ENCODE results near the gene TMEM61. TPM values are rescaled to one million over a fixed set of nuclear protein-coding genes. Genes with fewer than 3 reads are reported as not detected.

TMEM61 gene
- total RNA-seq, 6 experiments from 2014 or later, result 0.20 to 0.31 TPM; not detected in 4

DNA sequence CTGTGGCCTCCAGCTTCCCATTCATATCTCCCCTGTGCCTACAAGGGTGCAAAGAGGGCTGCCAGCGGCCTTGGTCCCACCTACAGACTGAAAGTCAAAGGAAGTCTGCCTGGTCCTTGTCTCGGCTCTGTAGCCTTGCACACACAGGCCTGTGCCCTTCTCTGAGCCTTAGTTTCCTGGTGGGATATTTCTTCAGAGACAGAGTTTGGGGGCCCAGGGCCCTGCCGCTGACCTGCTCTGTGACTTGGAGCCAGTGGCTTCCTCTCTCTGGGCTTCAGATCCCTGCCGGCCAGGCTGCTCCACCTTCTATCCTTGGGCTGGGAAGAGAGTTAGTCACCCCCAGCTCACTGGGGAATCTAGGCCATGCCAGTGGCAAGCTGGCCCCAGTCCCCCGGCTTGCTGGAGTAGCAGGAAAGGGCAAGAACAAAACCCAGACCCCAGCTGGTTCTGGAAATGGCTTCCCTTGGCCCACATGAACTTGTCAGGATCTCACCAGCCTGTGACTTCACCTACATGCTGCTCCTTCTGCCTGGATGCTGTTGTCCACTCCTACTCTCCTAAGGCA lies 1.0 kb upstream of the TMEM61 start:
- no peaks in the 10 kb centered on the region for H3K36me3 ChIP-seq
- 20% methylated on average over 1 of the region's 5 CpGs for WGBS (ENCODE audit: insufficient coverage, low coverage, low lambda C conversion rate, missing lambda C conversion rate)
- TF ChIP-seq POLR2A (IDR thresholded peaks at IDR 0.05) (no peak), CTCF (IDR thresholded peaks at IDR 0.05) (no peak)
- no peak for ATAC-seq
- intact Hi-C loops (cut with DNase I), result no loop called here
- no peak overlapping the region for H3K4me3 ChIP-seq
- H3K4me1 ChIP-seq, result peaks cover 0 to 7% (median 0%) of the 10 kb centered on the region in 4 donors
- no peak overlapping the region for H3K27ac ChIP-seq
- no peaks in the 10 kb centered on the region for H3K27me3 ChIP-seq
- DNase-seq, result peak in 1 of 3 donors; percentile 25
- H3K9me3 ChIP-seq, result no peaks in the 10 kb centered on the region

DNA sequence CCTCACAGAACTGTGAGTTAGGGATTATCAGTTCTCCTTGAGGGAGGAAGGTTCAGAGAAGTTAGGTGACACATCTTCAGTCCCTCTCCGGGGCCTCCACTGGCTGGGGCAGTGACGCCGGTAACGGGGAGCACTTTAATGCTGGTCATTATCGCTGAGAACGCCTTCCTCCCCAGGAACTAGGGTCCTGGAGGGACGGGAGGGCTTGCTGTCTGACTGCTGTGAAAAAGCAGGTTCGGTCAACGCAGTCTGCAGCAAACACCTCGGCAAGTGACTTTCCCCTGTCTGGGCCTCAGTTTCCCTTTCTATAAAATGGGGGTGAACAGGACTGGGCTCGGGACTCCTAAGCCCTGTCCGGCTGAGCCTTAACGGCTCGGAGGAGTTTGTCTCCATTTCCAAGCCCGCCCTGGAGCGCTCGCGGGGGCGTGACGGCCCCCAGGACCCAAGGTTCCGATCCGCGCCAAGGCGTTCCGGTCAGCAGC lies 341 bp upstream of the TMEM61 start:
- intact Hi-C loops (cut with DNase I), result no loop called here
- no peak for ATAC-seq

DNA sequence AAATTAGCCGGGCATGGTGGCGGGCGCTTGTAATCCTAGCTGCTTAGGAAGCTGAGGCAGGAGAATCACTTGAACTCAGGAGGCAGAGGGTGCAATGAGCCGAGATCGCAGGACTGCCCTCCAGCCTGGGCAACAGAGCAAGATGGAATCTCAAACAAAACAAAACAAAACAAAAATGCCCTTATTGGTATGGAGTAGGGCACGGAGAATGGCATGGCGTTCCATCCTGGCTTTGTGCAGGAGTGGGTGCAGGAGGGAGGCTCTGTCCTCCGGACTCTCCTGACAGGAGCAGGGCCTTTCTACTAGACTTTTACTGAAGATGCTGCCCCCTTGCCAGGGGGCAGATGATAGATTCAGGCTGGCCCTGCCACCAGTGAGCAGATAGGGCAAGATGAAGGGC lies 1.0 kb downstream of the TMEM61 start:
- ATAC-seq, result no peak

More for the DNA sequence above, 341 bp upstream of the TMEM61 start:
- Histone ChIP-seq H3K4me1 (peaks cover 0 to 7% (median 0%) of the 10 kb centered on the region in 4 donors), H3K27me3 (no peaks in the 10 kb centered on the region), H3K27ac (no peak overlapping the region), H3K9me3 (no peaks in the 10 kb centered on the region), H3K4me3 (peak overlapping the region; percentile 31 to 46 (median 34)), H3K36me3 (no peaks in the 10 kb centered on the region)
- 42% methylated on average over 6 of the region's 25 CpGs for WGBS (ENCODE audit: insufficient coverage, low coverage, low lambda C conversion rate, missing lambda C conversion rate)
- peak in 1 of 3 donors; percentile 19 for DNase-seq
- TF ChIP-seq CTCF (IDR thresholded peaks at IDR 0.05) (no peak), POLR2A (IDR thresholded peaks at IDR 0.05) (no peak)

DNA sequence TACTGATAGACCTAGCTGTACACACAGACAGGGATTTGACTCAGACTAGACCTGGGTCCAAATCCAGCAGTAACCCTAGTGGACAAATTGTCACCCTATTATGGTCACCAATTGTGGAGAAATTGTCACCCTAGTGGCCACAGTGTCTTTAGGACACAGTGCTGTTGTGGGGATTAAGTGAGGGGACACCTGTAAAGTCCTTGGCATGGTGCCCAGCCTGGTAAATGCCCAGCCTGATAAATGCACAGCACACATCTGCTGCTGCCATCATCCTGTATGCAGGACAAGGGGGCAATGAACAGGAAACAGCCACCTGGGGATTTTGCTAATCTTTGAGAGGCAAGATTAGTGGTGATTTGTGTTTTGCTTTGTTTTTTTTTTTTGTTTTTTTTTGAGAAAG lies 2.3 kb downstream of the TMEM61 start:
- intact Hi-C loops (cut with DNase I), result no loop called here

More for the DNA sequence above, 1.0 kb downstream of the TMEM61 start:
- H3K4me1 ChIP-seq, result peaks cover 0 to 7% (median 0%) of the 10 kb centered on the region in 4 donors
- TF ChIP-seq CTCF (IDR thresholded peaks at IDR 0.05), result no peak
- H3K27me3 ChIP-seq, result no peaks in the 10 kb centered on the region
- intact Hi-C loops (cut with DNase I), result no loop called here
- H3K36me3 ChIP-seq, result no peaks in the 10 kb centered on the region
- no peak overlapping the region for H3K4me3 ChIP-seq
- no CpG with 5 or more reads among the region's 8 CpGs for WGBS (ENCODE audit: insufficient coverage, low coverage, low lambda C conversion rate, missing lambda C conversion rate)
- H3K27ac ChIP-seq, result no peak overlapping the region
- H3K9me3 ChIP-seq, result no peaks in the 10 kb centered on the region
- DNase-seq, result peak in 1 of 3 donors; percentile 12

More for the DNA sequence above, 2.3 kb downstream of the TMEM61 start:
- H3K4me3 ChIP-seq, result no peak overlapping the region
- no peaks in the 10 kb centered on the region for H3K36me3 ChIP-seq
- no peak overlapping the region for H3K27ac ChIP-seq
- H3K4me1 ChIP-seq, result peaks cover 0 to 7% (median 0%) of the 10 kb centered on the region in 4 donors
- DNase-seq (peak in 1 of 3 donors; percentile 33), ATAC-seq (no peak)
- H3K27me3 ChIP-seq, result no peaks in the 10 kb centered on the region
- TF ChIP-seq CTCF (IDR thresholded peaks at IDR 0.05), result no peak
- TF ChIP-seq POLR2A (IDR thresholded peaks at IDR 0.05), result no peak
- no peaks in the 10 kb centered on the region for H3K9me3 ChIP-seq

Data from right lobe of liver (tissue), 6 donors.